NCI-H1048 (cell line): ENCODE measurements around the gene ITPRID2.
"Not testable (repeated sequence)": the region's sequence is repeated elsewhere in the genome, so short reads cannot be mapped to it uniquely, and the experiment has no call there.

Source experiments
- DNase-seq: peaks from one replicate; lab custom pipeline; 2025; lab: John Stamatoyannopoulos, UW

The ITPRID2 gene

GRCh38 chr2:181961167-181961566 lies 69.6 kb downstream of the ITPRID2 start:
- DNase-seq, result not testable (repeated sequence)

GRCh38 chr2:181962142-181962541 lies 70.6 kb downstream of the ITPRID2 start:
- DNase-seq, result no peak

- DNase-seq, result no peak
These were observed 78.7 kb downstream of the ITPRID2 start for GRCh38 chr2:181970160-181970794.

GRCh38 chr2:181971032-181971431 lies 79.5 kb downstream of the ITPRID2 start:
- no peak for DNase-seq

- no peak for DNase-seq
These were observed 81.1 kb downstream of the ITPRID2 start for GRCh38 chr2:181972431-181973170.

GRCh38 chr2:181973171-181973783 lies 81.7 kb downstream of the ITPRID2 start:
- DNase-seq, result no peak

- DNase-seq, result no peak
These were observed 86.3 kb downstream of the ITPRID2 start for GRCh38 chr2:181977661-181978350.

GRCh38 chr2:181978351-181979150 lies 87.0 kb downstream of the ITPRID2 start:
- no peak for DNase-seq
